OCI-LY3 (cell line): ENCODE results near the gene INSIG1.

ENCODE experiments used
- H2AFZ ChIP-seq: fragments of 200-600, 300-600 bp; shearing (Covaris generic); 2 replicates; pipeline ENCODE4 v1.6.0; 2014; ENCODE audit warnings: antibody characterized with exemption, low read depth, low read length
- H3K27ac ChIP-seq: fragments of 200-600, 300-600 bp; sonication (generic); 2 replicates; pipeline ENCODE4 v1.5.1; 2014; ENCODE audit warnings: mild to moderate bottlenecking, low read length, moderate library complexity, mixed read lengths
- H3K27me3 ChIP-seq: fragments of 200-600, 300-600 bp; sonication (generic); 2 replicates; pipeline ENCODE4 v1.6.1; 2014; ENCODE audit warnings: low read depth, low read length, mixed read lengths
- H3K36me3 ChIP-seq: fragments of 200-600, 300-600 bp; sonication (generic); replicated peaks from 2 replicates; pipeline ENCODE3; 2014; ENCODE audit warnings: low read depth, low read length, mixed read lengths
- H3K4me1 ChIP-seq: fragments of 300-600, 200-600 bp; sonication (generic); 2 replicates; pipeline ENCODE4 v1.6.1; 2014; ENCODE audit warnings: low read length, mixed read lengths
- H3K4me2 ChIP-seq: fragments of 200-600, 300-600 bp; sonication (generic); 2 replicates; pipeline ENCODE4 v1.6.1; 2014; ENCODE audit warnings: low read length, mixed read lengths
- H3K4me3 ChIP-seq: fragments of 300-600, 200-600 bp; sonication (generic); 2 replicates; pipeline ENCODE4 v1.5.1; 2014; ENCODE audit warnings: antibody characterized with exemption, mild to moderate bottlenecking, low read length, moderate library complexity
- H3K79me2 ChIP-seq: fragments of 300-600, 200-600 bp; shearing (Covaris generic); 2 replicates; pipeline ENCODE4 v1.6.1; 2014; ENCODE audit warnings: mild to moderate bottlenecking, low read length, mixed read lengths
- H3K9ac ChIP-seq: fragments of 300-600, 200-600 bp; shearing (Covaris generic); 2 replicates; pipeline ENCODE4 v1.6.0; 2014; ENCODE audit warnings: mild to moderate bottlenecking, low read length, moderate library complexity
- H3K9me3 ChIP-seq: fragments of 200-600, 300-600 bp; shearing (Covaris generic); 2 replicates; pipeline ENCODE4 v1.6.1; 2014; ENCODE audit warnings: low read length, mixed read lengths; ENCODE audit not compliant: insufficient read depth
- H4K20me1 ChIP-seq: fragments of 200-600, 300-600 bp; sonication (generic); 2 replicates; pipeline ENCODE4 v1.6.1; 2016; ENCODE audit warnings: low read length, mixed read lengths; ENCODE audit not compliant: insufficient read depth
- CTCF ChIP-seq: fragments of 200-600, 300-600 bp; sonication (generic); IDR thresholded peaks from 2 replicates; pipeline ENCODE4 v1.5.1; 2014; ENCODE audit warnings: antibody characterized with exemption, low read length, low read depth
- EZH2phosphoT487 ChIP-seq: fragments of 200-600 bp; shearing (Covaris generic); IDR thresholded peaks from 2 replicates; pipeline ENCODE4 v1.6.1; 2018; ENCODE audit warnings: antibody characterized with exemption, mixed run types, low read depth

Gene INSIG1

DNA sequence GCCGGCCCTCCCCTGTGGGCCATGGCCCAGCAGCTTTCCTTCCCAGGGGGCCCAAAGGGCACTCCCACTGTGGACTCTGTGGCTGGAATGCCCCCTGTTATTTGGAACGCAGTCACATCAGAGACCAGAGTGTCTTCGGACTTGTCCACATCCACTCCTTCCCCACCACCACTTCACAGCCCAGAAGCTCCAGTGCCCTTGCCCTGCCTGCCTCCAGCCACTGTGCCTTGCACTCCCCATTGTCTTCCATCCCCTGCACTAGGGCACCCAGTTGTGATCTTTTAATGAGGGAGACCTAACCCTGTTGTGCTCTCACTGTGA, 19.4 kb downstream of the INSIG1 start:
- Histone ChIP-seq H3K9me3 (no peaks in the 10 kb centered on the region), H3K27ac (peak overlapping the region; percentile 72), H3K36me3 (peaks cover 51% of the 10 kb centered on the region), H3K4me3 (no peak overlapping the region), H3K4me1 (peaks cover 22% of the 10 kb centered on the region), H3K4me2 (0 out of 2 replicates have a peak overlapping the region, but pooled peaks have one; percentile 20), H3K9ac (no peak overlapping the region), H2AFZ (no peak overlapping the region), H3K79me2 (no peaks in the 10 kb centered on the region), H3K27me3 (no peaks in the 10 kb centered on the region), H4K20me1 (no peaks in the 10 kb centered on the region)
- TF ChIP-seq EZH2phosphoT487 (no peak), CTCF (no peak)

DNA sequence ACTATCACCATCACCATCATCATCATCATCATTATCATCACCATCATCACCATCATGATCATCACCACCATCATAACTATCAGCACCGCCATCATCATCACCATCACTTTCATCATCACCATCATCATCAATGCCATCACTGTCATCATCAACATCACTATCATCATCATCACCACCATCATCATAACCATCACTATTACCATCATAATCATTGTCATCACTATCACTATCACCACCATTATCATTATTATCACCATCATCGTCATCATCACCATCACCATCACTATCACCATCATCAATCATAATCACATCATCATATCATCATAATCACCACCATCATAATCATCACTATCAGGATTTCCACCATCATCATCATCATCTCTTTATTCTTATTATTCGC, 20.6 kb downstream of the INSIG1 start:
- TF ChIP-seq EZH2phosphoT487: no peak
- no peak for TF ChIP-seq CTCF
- Histone ChIP-seq H3K4me2 (no peak overlapping the region), H3K4me3 (no peak overlapping the region), H3K79me2 (no peaks in the 10 kb centered on the region), H3K9me3 (peaks cover 10% of the 10 kb centered on the region; the same call in 1 of the 2 replicates), H3K27ac (no peak overlapping the region), H3K4me1 (peaks cover 30% of the 10 kb centered on the region), H2AFZ (no peak overlapping the region), H4K20me1 (no peaks in the 10 kb centered on the region), H3K27me3 (no peaks in the 10 kb centered on the region), H3K9ac (no peak overlapping the region), H3K36me3 (peaks cover 51% of the 10 kb centered on the region)

GRCh38 chr7:155322530-155322929, 24.9 kb downstream of the INSIG1 start:
- Histone ChIP-seq H3K79me2 (no peaks in the 10 kb centered on the region), H4K20me1 (no peaks in the 10 kb centered on the region), H3K36me3 (peaks cover 66% of the 10 kb centered on the region), H3K4me2 (no peak overlapping the region), H3K27me3 (no peaks in the 10 kb centered on the region), H3K4me3 (no peak overlapping the region), H3K9me3 (peaks cover 29% of the 10 kb centered on the region; the same call in 1 of the 2 replicates), H3K9ac (no peak overlapping the region), H3K4me1 (peaks cover 17% of the 10 kb centered on the region), H2AFZ (no peak overlapping the region), H3K27ac (peak overlapping the region; percentile 51; the same call in 1 of the 2 replicates)
- TF ChIP-seq CTCF: no peak
- no peak for TF ChIP-seq EZH2phosphoT487

DNA sequence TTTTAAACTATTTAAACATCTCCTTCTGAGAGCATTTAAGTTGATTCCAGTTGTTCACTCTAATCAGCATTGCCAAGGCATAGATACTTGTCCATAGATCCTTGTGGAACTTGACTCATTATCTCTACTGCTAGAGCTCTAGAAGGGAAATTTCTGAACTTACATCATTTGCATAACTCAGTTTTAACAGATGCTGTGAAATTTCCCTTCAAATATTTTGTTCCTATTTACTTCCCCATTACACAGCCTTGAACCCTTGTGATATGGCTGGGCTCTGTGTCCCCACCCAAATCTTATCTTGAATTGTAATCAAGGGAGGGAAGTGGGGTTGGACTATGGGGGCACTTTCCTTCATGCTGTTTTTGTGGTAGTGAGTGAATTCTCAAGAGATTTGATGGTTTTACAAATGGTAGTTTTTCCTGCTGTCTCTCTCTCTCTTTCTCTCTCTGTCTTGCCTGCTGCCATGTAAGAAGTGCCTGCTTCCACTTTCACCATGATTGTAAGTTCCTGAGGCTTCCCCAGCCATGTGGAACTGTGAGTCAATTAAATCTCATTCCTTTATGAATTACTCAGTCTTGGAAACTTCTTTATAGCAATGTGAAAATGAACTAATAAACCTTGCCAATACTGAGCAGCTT, 25.4 kb downstream of the INSIG1 start:
- H3K79me2 ChIP-seq: no peaks in the 10 kb centered on the region
- TF ChIP-seq EZH2phosphoT487: no peak
- TF ChIP-seq CTCF: no peak
- no peaks in the 10 kb centered on the region for H4K20me1 ChIP-seq
- H3K36me3 ChIP-seq: peaks cover 72% of the 10 kb centered on the region
- no peaks in the 10 kb centered on the region for H3K27me3 ChIP-seq
- peaks cover 29% of the 10 kb centered on the region; the same call in 1 of the 2 replicates for H3K9me3 ChIP-seq
- no peak overlapping the region for H3K9ac ChIP-seq
- H2AFZ ChIP-seq: no peak overlapping the region
- H3K27ac ChIP-seq: peak overlapping the region; percentile 51
- H3K4me1 ChIP-seq: peaks cover 16% of the 10 kb centered on the region
- H3K4me3 ChIP-seq: no peak overlapping the region
- H3K4me2 ChIP-seq: no peak overlapping the region
